K562 (cell line): ENCODE measurements around the gene RCSD1. TPM values are rescaled to one million over a fixed set of nuclear protein-coding genes. Genes with fewer than 3 reads are reported as not detected.

Source experiments
- ATAC-seq: fragments of 200-7000 bp; cut with Tn5 transposase; 3 replicates; pipeline ENCODE4 v1.9.1; 2020; ENCODE audit warnings: moderate library complexity
- BruUV-seq: library from RNA; stranded (reverse); fragments of 400-500 nt; replicated peaks from 2 replicates; lab custom pipeline; 2021; lab: Mats Ljungman, UMichigan
- CTCF ChIA-PET: fragments of 300-600 bp; formaldehyde crosslinking; extraction: SDS; loops from one replicate; lab custom pipeline; 2021; ENCODE audit warnings: low intra/inter-chr PET ratio; lab: Yijun Ruan, JAX
- POLR2A ChIA-PET: fragments of 300-600, 350-650 bp; sonication (Branson Sonifier 250); formaldehyde crosslinking; extraction: SDS; loops from one replicate; lab custom pipeline; 2021; ENCODE audit warnings: antibody characterized with exemption, inconsistent platforms; lab: Yijun Ruan, JAX
- DNase-seq, 4 experiments: peaks; one replicate each; pipeline versions ENCODE4 v3.0.0 to v3.0.0-alpha.2; 2011 to 2018; ENCODE audit warnings: low spot score in 3 of 4, mixed read lengths in 3 of 4; ENCODE audit errors: extremely low read depth in 1 of 4
- FAIRE-seq: peaks from 2 replicates; lab custom pipeline; 2011; peaks lifted over from hg19 to GRCh38; lab: Jason Lieb, UNC
- H2AFZ ChIP-seq: 2 replicates; pipeline ENCODE4 v1.6.0; 2011; ENCODE audit warnings: low read depth, low read length, control low read depth, inconsistent platforms
- H3K27ac ChIP-seq: fragments of 200-600 bp; 3 replicates; pipeline ENCODE4 v1.8.0; 2011; ENCODE audit warnings: low read depth, mild to moderate bottlenecking, control low read depth, inconsistent platforms, low read length, moderate library complexity, mixed read lengths; ENCODE audit errors: extremely low read depth
- H3K27me3 ChIP-seq, 2 experiments: fragments of 300-600 bp in 1 of 2; 2 replicates in 1 of 2; 3 replicates in 1 of 2; pipeline versions ENCODE4 v1.6.0 to v1.8.0; 2011; ENCODE audit warnings: inconsistent platforms in 2 of 2, low read length in 2 of 2, mild to moderate bottlenecking in 1 of 2, mixed read lengths in 1 of 2, moderate library complexity in 1 of 2; ENCODE audit not compliant: control insufficient read depth in 2 of 2, insufficient read depth in 2 of 2
- H3K36me3 ChIP-seq: fragments of 300-600 bp; 3 replicates; pipeline ENCODE4 v1.8.0; 2011; ENCODE audit warnings: mild to moderate bottlenecking, low read length, inconsistent platforms; ENCODE audit not compliant: control insufficient read depth, insufficient read depth
- H3K4me1 ChIP-seq, 2 experiments: fragments of 200-600 bp in 1 of 2; replicated peaks in 1 of 2; 2 replicates in 1 of 2; 3 replicates in 1 of 2; pipeline versions ENCODE4 v1.5.1 to v1.8.0; 2011; ENCODE audit warnings: inconsistent platforms in 2 of 2, low read length in 2 of 2, mild to moderate bottlenecking in 1 of 2, mixed read lengths in 1 of 2, moderate library complexity in 1 of 2; ENCODE audit not compliant: control insufficient read depth in 2 of 2, insufficient read depth in 2 of 2
- H3K4me2 ChIP-seq: 2 replicates; pipeline ENCODE4 v1.6.1; 2011; ENCODE audit warnings: low read length, control low read depth, inconsistent platforms, mixed read lengths; ENCODE audit not compliant: insufficient read depth
- H3K4me3 ChIP-seq: fragments of 200-600 bp; sonication (generic), shearing (Covaris generic); 2 replicates; pipeline ENCODE4 v1.5.1; 2016; ENCODE audit warnings: control low read depth, inconsistent platforms
- H3K79me2 ChIP-seq: fragments of 200-600 bp; 3 replicates; pipeline ENCODE4 v1.8.0; 2011; ENCODE audit warnings: low read length, inconsistent platforms; ENCODE audit not compliant: control insufficient read depth, insufficient read depth
- H3K9ac ChIP-seq, 2 experiments: 2 replicates each; pipeline versions ENCODE4 v1.6.0 to v1.6.1; 2011; ENCODE audit warnings: low read depth in 2 of 2, low read length in 2 of 2, control low read depth in 1 of 2, inconsistent platforms in 1 of 2, mild to moderate bottlenecking in 1 of 2, mixed read lengths in 1 of 2; ENCODE audit not compliant: insufficient read depth in 1 of 2
- H3K9me1 ChIP-seq: one replicate; pipeline ENCODE4 v1.6.0; 2011; ENCODE audit warnings: inconsistent platforms, mild to moderate bottlenecking, low read length, moderate library complexity; ENCODE audit not compliant: control insufficient read depth, insufficient read depth
- H3K9me3 ChIP-seq: replicated peaks from 2 replicates; pipeline ENCODE4 v1.5.1; 2011; ENCODE audit warnings: low read depth, low read length, inconsistent platforms; ENCODE audit not compliant: control insufficient read depth, insufficient read depth
- H4K20me1 ChIP-seq: replicated peaks from 2 replicates; pipeline ENCODE4 v1.6.1; 2011; ENCODE audit warnings: low read length, inconsistent platforms, mixed read lengths; ENCODE audit not compliant: control insufficient read depth, insufficient read depth
- BRD9 ChIP-seq: fragments of 450-650 bp; IDR thresholded peaks from 2 replicates; pipeline ENCODE4 v1.6.1; 2018; ENCODE audit warnings: low read depth; ENCODE audit not compliant: partially characterized antibody
- CBX2 ChIP-seq: fragments of 200-600 bp; sonication (generic); IDR thresholded peaks from one replicate; pipeline ENCODE4 v1.6.1; 2012; ENCODE audit warnings: mild to moderate bottlenecking, low read length, inconsistent platforms; ENCODE audit not compliant: insufficient read depth, poor library complexity, severe bottlenecking
- CEBPB ChIP-seq: fragments of 450-650 bp; IDR thresholded peaks from 2 replicates; pipeline ENCODE4 v1.6.1; 2016; ENCODE audit warnings: missing genetic modification characterization, missing compliant biosample characterization
- MAZ ChIP-seq, 2 experiments: fragments of 450-650 bp in 1 of 2; sonication (generic) in 1 of 2; formaldehyde crosslinking; IDR thresholded peaks in 1 of 2; conservative IDR thresholded peaks in 1 of 2; 2 replicates each; pipeline versions ENCODE4 v1.4.0 to v1.5.0; 2020; ENCODE audit warnings: mild to moderate bottlenecking in 1 of 2, missing genetic modification reagents in 1 of 2
- NFE2L1 ChIP-seq: fragments of 450-650 bp; IDR thresholded peaks from 2 replicates; pipeline ENCODE4 v1.6.1; 2016; ENCODE audit warnings: missing genetic modification characterization, low read depth, mild to moderate bottlenecking, missing compliant biosample characterization, moderate library complexity, borderline replicate concordance
- NFXL1 ChIP-seq: fragments of 450-650 bp; formaldehyde crosslinking; IDR thresholded peaks from 2 replicates; pipeline ENCODE4 v1.4.0; 2021; ENCODE audit warnings: mild to moderate bottlenecking
- RBM25 ChIP-seq: fragments of 200-400 bp; formaldehyde crosslinking; IDR thresholded peaks from 2 replicates; pipeline ENCODE4 v1.6.1; 2018; ENCODE audit warnings: low read length, low read depth, moderate library complexity; ENCODE audit not compliant: severe bottlenecking
- XRCC5 ChIP-seq: fragments of 200-400 bp; formaldehyde crosslinking; IDR thresholded peaks from 2 replicates; pipeline ENCODE4 v1.6.1; 2017; ENCODE audit warnings: low read depth, mild to moderate bottlenecking, low read length
- ZNF830 ChIP-seq: fragments of 250-450 bp; sonication (Bioruptor Pico); IDR thresholded peaks from 2 replicates; pipeline ENCODE4 v1.5.0; 2021; ENCODE audit warnings: mild to moderate bottlenecking
- WGBS: fragments of 100-300 bp; shearing (Covaris generic); methylation state at CpG from one replicate; pipeline ENCODE4 v1.1.6; 2016; ENCODE audit warnings: low coverage, mixed read lengths; ENCODE audit not compliant: insufficient coverage; ENCODE audit errors: missing lambda C conversion rate; 5-methylcytosine and 5-hydroxymethylcytosine counted together
- in situ Hi-C: fragments of 300-500 bp; cut with MboI; formaldehyde crosslinking; loops from 4 replicates; pipeline ENCODE4 v1.15.0; 2018; ENCODE audit warnings: inconsistent platforms, mixed read lengths
- intact Hi-C: fragments of 100-400 bp; cut with micrococcal nuclease; formaldehyde crosslinking; loops from 2 replicates; pipeline ENCODE4 v1.14.2; 2022
- polyA plus RNA-seq, 8 experiments: library from polyadenylated mRNA; depleted of rRNA in 4 of 8; stranded (reverse) in 5 of 8; unstranded in 3 of 8; fragments of >200 nt; fragmentation: Nextera tagmentation in 2 of 8; fragmentation: Illumina TruSeq in 1 of 8; extraction: Ambion mirVana in 2 of 8; extraction: Trizol in 1 of 8; gene quantifications; 2 replicates each; pipeline versions ENCODE4 v1.2.1 to v1.2.3, GENCODE V29; 2011 to 2014; ENCODE audit warnings: inconsistent platforms in 1 of 8, missing spikeins in 1 of 8
- total RNA-seq, 7 experiments: library from RNA; depleted of rRNA in 6 of 7; stranded (reverse); fragments of >200 nt in 6 of 7; fragmentation: Illumina TruSeq in 2 of 7; extraction: Trizol in 2 of 7; gene quantifications; 2 replicates each; pipeline versions ENCODE4 v1.2.1 to v1.2.3, GENCODE V29; 2011 to 2021; ENCODE audit warnings: low replicate concordance in 1 of 7

The RCSD1 gene
- total and polyA plus RNA-seq, 9 of the 15 experiments (the other 6 are each of a cell fraction or from before 2014, with no cell fraction given): 7.8 to 69.8 (median 45.3) TPM

- no peaks in the 10 kb centered on the region for H4K20me1 ChIP-seq
- in situ Hi-C loops: loop anchor here (5.0 to 25.0 kb wide), 4 partner anchors 91 to 1681 kb away; no protein-coding TSS in a partner anchor
- no peak overlapping the region for H3K27ac ChIP-seq
- BruUV-seq: no TSS peak
- H3K27me3 ChIP-seq: no peaks in the 10 kb centered on the region
- no peak for DNase-seq
- intact Hi-C loops: no loop called here
- no peaks in the 10 kb centered on the region for H3K79me2 ChIP-seq
- FAIRE-seq: no peak
- no peak overlapping the region for H3K4me2 ChIP-seq
- ChIA-PET POLR2A (interaction anchor here (0.6 to 3.0 kb wide), 3 partner anchors 11 to 230 kb away, joined by 3 to 14 read pairs (median 3); no protein-coding TSS in a partner anchor), CTCF (no interaction called here)
- ATAC-seq: no peak
- no peak overlapping the region for H2AFZ ChIP-seq
- H3K4me3 ChIP-seq: no peak overlapping the region
- no peaks in the 10 kb centered on the region for H3K9me3 ChIP-seq
- H3K9ac ChIP-seq: no peak overlapping the region
- 62% methylated on average over 7 of the region's 7 CpGs for WGBS
- H3K36me3 ChIP-seq: peaks cover 88% of the 10 kb centered on the region
- no peaks in the 10 kb centered on the region for H3K9me1 ChIP-seq
- TF ChIP-seq CBX2 (no peak), XRCC5 (no peak), MAZ (CRISPR knock-in tag; conservative IDR thresholded peaks at IDR 0.05 in 1 of 2, IDR thresholded peaks at IDR 0.05 in 1 of 2) (no peak), CEBPB (tag) (peak; percentile 44; the same call in 1 of the 2 replicates), BRD9 (no peak), NFE2L1 (no peak), RBM25 (no peak), NFXL1 (no peak), ZNF830 (CRISPR knock-in tag) (no peak)
- H3K4me1 ChIP-seq: no peaks in the 10 kb centered on the region; a peak in 1 of 5 replicates
These were observed 63.5 kb downstream of the RCSD1 start for GRCh38 chr1:167693425-167694045.
